Measurements from ENCODE around the gene C13orf42. TPM values are rescaled to one million over a fixed set of nuclear protein-coding genes. Genes with fewer than 3 reads are reported as not detected.

The C13orf42 gene
- total and polyA plus RNA-seq, 7 donors = not detected

- Histone ChIP-seq H3K9me3 (no peaks in the 10 kb centered on the region), H3K27ac (no peak overlapping the region), H3K27me3 (ENCODE audit: insufficient read depth in 3 of 3, low read length in 2 of 3) (peaks cover 0 to 5% (median 0%) of the 10 kb centered on the region in 3 donors), H3K4me3 (no peak overlapping the region), H3K4me1 (no peaks in the 10 kb centered on the region), H3K36me3 (ENCODE audit: insufficient read depth in 1 of 2, low read depth in 1 of 2) (no peaks in the 10 kb centered on the region)
- no peak for ATAC-seq
- TF ChIP-seq CTCF (IDR thresholded peaks at IDR 0.05) = no peak
- intact Hi-C loops (cut with DNase I) = no loop called here
- DNase-seq = no peak
- WGBS, 3 donors = 33 to 58% (median 44%) methylated on average over 5 of the region's 5 CpGs
These were observed 41.6 kb upstream of the C13orf42 start for GRCh38 chr13:51152701-51153100.

GRCh38 chr13:51151463-51151862 lies 40.4 kb upstream of the C13orf42 start:
- peaks cover 0 to 5% (median 0%) of the 10 kb centered on the region in 3 donors for H3K27me3 ChIP-seq (ENCODE audit: insufficient read depth in 3 of 3, low read length in 2 of 3)
- H3K9me3 ChIP-seq = no peaks in the 10 kb centered on the region
- 81 to 89% (median 84%) methylated on average over 1 of the region's 1 CpG for WGBS, 3 donors
- DNase-seq (no peak), ATAC-seq (no peak)
- no peak for TF ChIP-seq CTCF (IDR thresholded peaks at IDR 0.05)
- no peak overlapping the region for H3K27ac ChIP-seq
- intact Hi-C loops (cut with DNase I) = no loop called here
- no peak overlapping the region for H3K4me3 ChIP-seq
- no peaks in the 10 kb centered on the region for H3K36me3 ChIP-seq (ENCODE audit: insufficient read depth in 1 of 2, low read depth in 1 of 2)
- no peaks in the 10 kb centered on the region for H3K4me1 ChIP-seq

DNA sequence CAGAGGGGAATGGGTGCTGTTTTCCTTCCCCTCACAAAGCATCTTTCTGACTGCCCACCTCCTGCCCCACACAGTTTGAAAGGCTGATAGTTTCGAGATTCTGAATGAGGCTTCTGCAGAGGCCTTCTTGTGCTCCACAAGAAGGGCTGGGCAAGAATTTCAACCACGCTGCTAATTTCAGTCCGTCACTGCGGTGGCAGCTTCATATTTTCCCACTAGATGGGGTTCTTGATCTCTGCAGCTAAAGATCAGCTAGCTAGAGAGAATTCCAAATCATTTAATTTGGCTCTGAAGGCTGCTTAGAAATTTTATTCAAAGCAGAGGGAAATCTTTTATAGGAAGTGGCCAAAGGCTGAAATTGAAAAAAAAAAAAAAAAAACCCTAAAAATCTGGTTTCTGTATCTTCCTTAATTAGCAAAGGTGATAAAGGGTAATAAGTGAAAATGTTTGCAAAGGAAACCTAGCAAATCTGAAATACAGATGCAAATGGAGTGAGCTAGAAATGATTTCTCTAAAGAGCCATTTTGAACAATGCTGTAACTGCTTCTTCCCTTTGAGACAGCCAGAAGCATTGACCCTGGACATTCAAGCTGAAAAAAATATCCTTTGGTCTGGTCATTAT lies 38.0 kb upstream of the C13orf42 start:
- H3K4me1 ChIP-seq = no peaks in the 10 kb centered on the region
- no peak overlapping the region for H3K27ac ChIP-seq
- DNase-seq (no peak), ATAC-seq (no peak)
- no peaks in the 10 kb centered on the region for H3K36me3 ChIP-seq (ENCODE audit: insufficient read depth in 1 of 2, low read depth in 1 of 2)
- no peak overlapping the region for H3K4me3 ChIP-seq
- no peaks in the 10 kb centered on the region for H3K9me3 ChIP-seq
- H3K27me3 ChIP-seq (ENCODE audit: insufficient read depth in 3 of 3, low read length in 2 of 3) = no peaks in the 10 kb centered on the region
- whole genome bisulfite sequencing, 3 donors = 7 to 11% (median 8%) methylated on average over 4 of the region's 4 CpGs
- intact Hi-C loops (cut with DNase I) = loop anchor here (2.0 to 5.0 kb wide), 2 partner anchors 138 kb away; no protein-coding TSS in a partner anchor
- peak; percentile 48 for TF ChIP-seq CTCF (IDR thresholded peaks at IDR 0.05)

DNA sequence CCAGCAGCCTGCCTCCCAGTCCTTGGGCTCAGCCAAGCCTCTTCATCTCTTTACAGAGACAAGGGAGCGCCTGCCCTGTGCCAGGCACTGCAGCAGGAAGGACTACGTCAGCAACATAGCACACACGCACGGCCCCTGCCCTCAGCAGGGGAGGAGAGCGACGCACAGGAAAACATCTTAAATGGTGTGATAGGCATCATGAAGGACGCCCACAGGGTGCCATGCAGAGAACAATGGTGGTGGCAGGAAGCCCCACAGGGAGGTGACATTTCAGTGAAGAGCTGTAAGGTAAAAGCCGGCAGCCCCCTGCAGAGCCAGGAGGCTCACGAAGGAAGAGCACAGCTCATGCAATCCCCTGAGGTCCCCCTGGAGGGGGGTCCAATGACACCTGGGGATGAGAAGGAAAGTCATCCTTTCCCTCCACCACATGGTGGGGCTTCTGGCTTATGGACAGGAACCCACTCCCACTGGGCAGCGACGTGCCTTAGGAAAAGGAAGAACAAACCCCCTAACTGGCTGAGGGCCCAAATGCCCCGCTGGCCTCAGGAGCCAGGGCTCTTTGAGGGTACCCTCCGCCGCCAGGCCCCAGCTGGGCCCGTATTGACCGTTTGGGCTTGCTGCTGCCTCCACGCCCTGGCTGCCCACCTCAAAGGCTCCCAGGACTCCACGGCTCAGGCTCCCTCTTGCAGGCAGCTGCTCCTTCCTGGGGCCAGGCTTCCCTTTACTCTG lies 37.3 kb upstream of the C13orf42 start:
- no peak overlapping the region for H3K27ac ChIP-seq
- peak in 1 of 4 donors; percentile 23 for ATAC-seq
- intact Hi-C loops (cut with DNase I) = loop anchor here (2.0 to 5.0 kb wide), 2 partner anchors 138 to 139 kb away; no protein-coding TSS in a partner anchor

More for the DNA sequence above, 37.3 kb upstream of the C13orf42 start:
- DNase-seq = no peak
- 62 to 66% (median 63%) methylated on average over 18 of the region's 18 CpGs for WGBS, 3 donors
- no peaks in the 10 kb centered on the region for H3K9me3 ChIP-seq
- H3K4me3 ChIP-seq = no peak overlapping the region
- no peaks in the 10 kb centered on the region for H3K4me1 ChIP-seq
- no peaks in the 10 kb centered on the region for H3K36me3 ChIP-seq (ENCODE audit: insufficient read depth in 1 of 2, low read depth in 1 of 2)
- no peak for TF ChIP-seq CTCF (IDR thresholded peaks at IDR 0.05)
- H3K27me3 ChIP-seq (ENCODE audit: insufficient read depth in 3 of 3, low read length in 2 of 3) = no peaks in the 10 kb centered on the region
